GM12873 (cell line): ENCODE measurements around the gene TMCC3.

ENCODE experiments used
- TF ChIP-seq, protein P1 (sequence below): IDR thresholded peaks from 2 replicates; pipeline ENCODE4 v1.5.1; 2012; ENCODE audit warnings: low read depth, mild to moderate bottlenecking, moderate library complexity, low read length, control low read depth; ENCODE audit not compliant: insufficient read depth; ENCODE audit errors: missing control alignments

The TMCC3 gene

DNA sequence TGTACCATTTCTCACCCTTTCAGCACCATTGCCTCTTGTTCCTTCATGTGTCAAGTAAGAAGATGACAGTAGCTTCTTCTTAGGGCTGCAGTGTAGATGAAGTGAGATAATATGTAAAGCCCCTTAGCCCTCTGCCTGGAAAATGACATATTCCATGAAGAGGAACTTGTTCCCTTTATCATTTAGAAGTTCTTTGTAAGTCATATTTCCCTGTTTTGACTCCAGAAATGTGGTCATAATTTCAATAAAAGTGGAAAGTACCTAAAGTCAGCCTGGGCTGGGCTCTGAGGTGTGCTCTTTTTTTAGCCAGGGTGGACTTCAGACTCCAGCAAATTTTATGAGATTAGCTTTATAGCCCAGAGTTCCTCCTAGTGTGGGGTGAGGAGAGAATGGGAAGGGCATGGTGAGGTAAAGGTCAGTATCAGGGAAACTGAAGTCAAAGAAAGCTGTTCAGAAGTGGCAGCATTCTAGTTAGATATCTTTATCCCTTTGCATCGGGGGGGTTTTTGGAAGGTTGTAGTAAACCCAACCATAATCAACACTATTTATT, 92.5 kb downstream of the TMCC3 start:
- TF ChIP-seq, protein P1, sequence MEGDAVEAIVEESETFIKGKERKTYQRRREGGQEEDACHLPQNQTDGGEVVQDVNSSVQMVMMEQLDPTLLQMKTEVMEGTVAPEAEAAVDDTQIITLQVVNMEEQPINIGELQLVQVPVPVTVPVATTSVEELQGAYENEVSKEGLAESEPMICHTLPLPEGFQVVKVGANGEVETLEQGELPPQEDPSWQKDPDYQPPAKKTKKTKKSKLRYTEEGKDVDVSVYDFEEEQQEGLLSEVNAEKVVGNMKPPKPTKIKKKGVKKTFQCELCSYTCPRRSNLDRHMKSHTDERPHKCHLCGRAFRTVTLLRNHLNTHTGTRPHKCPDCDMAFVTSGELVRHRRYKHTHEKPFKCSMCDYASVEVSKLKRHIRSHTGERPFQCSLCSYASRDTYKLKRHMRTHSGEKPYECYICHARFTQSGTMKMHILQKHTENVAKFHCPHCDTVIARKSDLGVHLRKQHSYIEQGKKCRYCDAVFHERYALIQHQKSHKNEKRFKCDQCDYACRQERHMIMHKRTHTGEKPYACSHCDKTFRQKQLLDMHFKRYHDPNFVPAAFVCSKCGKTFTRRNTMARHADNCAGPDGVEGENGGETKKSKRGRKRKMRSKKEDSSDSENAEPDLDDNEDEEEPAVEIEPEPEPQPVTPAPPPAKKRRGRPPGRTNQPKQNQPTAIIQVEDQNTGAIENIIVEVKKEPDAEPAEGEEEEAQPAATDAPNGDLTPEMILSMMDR: no peak

DNA sequence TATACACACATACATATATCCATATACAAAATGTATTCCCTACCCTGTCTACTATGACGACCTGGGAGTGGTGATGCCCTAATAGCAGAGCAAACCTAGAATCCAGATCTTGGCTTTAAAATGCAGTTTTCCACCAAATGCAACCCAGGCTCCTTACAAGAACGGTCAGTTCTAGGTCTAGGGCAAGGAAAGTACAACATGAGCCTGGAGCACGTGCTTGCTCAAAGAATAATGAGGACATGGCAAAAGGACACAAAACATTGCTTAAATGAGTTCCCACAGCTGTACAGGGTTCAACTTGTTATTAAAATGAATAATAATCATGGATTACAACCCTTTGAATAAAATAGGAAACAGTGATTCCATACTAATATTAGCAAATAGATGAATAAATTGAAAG, 94.7 kb downstream of the TMCC3 start:
- TF ChIP-seq, protein P1: no peak

DNA sequence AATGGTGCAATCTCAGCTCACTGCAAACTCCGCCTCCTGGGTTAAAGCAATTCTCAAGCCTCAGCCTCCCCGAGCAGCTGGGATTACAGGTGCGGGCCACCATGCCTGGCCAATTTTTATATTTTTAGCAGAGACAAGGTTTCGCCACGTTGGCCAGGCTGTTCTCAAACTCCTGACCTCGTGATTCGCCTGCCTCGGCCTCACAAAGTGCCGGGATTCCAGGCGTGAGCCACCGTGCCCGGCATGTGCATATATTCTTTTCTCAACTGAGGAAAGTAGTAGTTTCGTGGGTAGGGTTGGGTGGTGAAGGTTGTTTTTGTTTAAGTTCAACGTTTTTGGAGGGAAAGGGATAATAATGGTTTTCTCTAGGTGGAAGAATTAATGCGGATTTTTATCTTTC, 96.5 kb downstream of the TMCC3 start:
- TF ChIP-seq, protein P1: no peak

DNA sequence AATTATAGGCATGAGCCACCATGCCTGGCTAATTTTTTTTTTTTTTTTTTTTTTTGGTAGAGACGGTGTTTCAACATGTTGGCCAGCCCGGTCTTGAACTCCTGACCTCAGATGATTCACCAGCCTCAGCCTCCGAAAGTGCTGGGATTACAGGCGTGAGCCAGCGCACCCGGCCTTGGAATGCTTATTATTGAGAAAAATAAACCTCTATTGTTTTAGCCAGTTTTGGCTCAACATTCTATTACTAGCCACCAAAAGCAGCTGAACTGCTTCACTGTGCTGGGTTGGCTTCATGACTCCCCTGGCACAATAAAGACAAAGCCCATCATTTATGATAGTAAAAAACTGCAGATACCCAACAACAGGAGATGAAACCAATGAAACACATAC, 97.2 kb downstream of the TMCC3 start:
- TF ChIP-seq, protein P1: no peak

DNA sequence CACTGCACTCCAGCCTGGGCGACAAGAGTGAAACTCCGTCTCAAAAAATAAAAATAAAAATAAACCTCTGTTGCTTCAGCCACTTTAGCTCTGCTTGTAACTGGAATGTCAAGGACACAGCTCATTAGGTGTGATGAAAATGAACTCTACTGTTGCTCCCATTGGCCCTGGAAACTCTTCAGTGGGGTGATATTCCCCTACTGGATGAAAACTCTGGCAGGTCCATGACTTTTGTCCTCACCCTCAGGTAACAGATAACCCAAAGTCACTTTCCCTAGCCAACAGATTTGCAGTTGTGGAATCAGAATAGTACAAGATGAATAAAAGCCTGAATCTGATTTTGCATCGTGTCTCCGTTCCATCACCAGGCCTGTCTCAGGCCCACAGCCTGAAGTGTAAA, 98.5 kb downstream of the TMCC3 start:
- TF ChIP-seq, protein P1: no peak

DNA sequence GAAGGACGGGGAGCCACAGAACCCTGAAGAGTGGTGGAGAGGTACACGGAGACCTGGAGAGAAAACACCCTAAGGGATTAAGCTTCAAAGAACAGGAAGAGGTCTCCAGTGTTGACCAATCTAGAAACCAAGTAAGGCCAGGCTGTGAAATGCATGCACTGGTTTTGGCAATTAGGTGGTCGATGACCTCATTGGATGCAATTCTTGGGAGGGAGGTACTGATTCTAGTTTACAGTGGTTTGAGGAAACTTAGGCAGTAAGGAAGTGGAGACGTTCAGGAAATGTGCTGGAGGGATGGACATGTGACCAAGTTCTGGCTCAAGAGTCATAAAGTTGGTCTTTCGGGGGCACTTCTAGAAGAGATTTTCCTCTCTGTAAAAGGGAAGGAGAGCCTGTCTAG, 99.4 kb downstream of the TMCC3 start:
- TF ChIP-seq, protein P1: no peak

DNA sequence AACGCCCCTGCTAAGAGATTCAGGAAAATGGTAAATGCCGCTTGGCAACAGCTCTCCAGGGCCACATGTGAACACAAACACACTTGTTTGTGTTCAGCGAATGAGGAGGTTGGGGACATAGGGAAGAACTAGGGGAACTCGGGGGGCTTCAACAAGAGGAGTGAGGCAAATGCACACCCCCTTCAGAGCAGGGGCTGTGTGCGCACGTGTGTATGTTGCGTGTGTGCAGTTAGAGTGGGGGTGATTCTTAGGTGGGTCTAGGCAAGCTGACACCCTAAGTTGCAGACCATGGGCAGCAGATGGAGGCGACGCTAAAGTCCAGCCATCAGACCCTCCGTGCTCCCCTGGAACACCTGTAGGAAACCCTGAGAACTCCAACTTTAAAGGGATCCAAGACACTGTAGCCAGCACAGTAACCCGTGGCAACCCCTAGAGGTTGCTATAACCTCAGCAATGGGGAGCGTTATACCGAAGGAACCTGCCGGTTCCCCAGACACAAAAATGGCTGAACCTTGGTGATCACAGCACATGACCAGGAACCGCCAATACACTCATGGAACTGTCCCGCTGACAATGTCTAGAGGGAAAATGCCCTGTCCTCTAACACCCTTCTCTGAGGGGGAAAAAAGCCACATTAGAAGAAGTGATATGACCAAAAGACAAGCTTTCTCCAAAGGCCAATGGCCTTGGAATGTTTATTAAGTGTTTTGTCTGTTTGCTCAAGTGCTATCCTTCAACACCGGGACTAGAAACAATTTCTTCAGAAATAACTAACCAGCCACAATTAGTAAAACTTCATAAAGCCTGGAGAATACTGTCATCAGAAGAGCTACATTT, 104.2 kb downstream of the TMCC3 start:
- TF ChIP-seq, protein P1: peak; percentile 81
